ENCODE measurements around the gene HIC1.

Gene HIC1

GRCh38 chr17:2060681-2061440 is 6.0 kb downstream of the HIC1 start:
- no peak for DNase-seq

- DNase-seq = no peak
These were observed 6.6 kb downstream of the HIC1 start for GRCh38 chr17:2061441-2061958.

- DNase-seq = no peak
These were observed 7.8 kb downstream of the HIC1 start for GRCh38 chr17:2062571-2063183.

- peak in 1 of 2 experiments; percentile 61 for DNase-seq
These were observed 8.6 kb downstream of the HIC1 start for GRCh38 chr17:2063261-2064146.

- DNase-seq = no peak
These were observed 9.2 kb downstream of the HIC1 start for GRCh38 chr17:2064147-2064489.

- no peak for DNase-seq
These were observed 9.6 kb downstream of the HIC1 start for GRCh38 chr17:2064520-2064971.

- DNase-seq = peak in 1 of 2 experiments; percentile 35
These were observed 10.3 kb downstream of the HIC1 start for GRCh38 chr17:2064980-2065785.

- DNase-seq = no peak
These were observed 11.1 kb downstream of the HIC1 start for GRCh38 chr17:2065949-2066400.

GRCh38 chr17:2067048-2067561 is 12.2 kb downstream of the HIC1 start:
- DNase-seq = no peak

- DNase-seq = no peak
These were observed 12.7 kb downstream of the HIC1 start for GRCh38 chr17:2067608-2068024.

- DNase-seq = no peak
These were observed 13.2 kb downstream of the HIC1 start for GRCh38 chr17:2068031-2068518.

- peak; percentile 38 to 51 for DNase-seq
These were observed 13.7 kb downstream of the HIC1 start for GRCh38 chr17:2068519-2069051.

GRCh38 chr17:2070241-2071023 is 15.5 kb downstream of the HIC1 start:
- no peak for DNase-seq

- no peak for DNase-seq
These were observed 16.1 kb downstream of the HIC1 start for GRCh38 chr17:2071024-2071385.

- no peak for DNase-seq
These were observed 16.8 kb downstream of the HIC1 start for GRCh38 chr17:2071455-2072281.

GRCh38 chr17:2074919-2075318 is 20.0 kb downstream of the HIC1 start:
- no peak for DNase-seq

GRCh38 chr17:2075336-2076086 is 20.6 kb downstream of the HIC1 start:
- no peak for DNase-seq

GRCh38 chr17:2076087-2076984 is 21.4 kb downstream of the HIC1 start:
- no peak for DNase-seq

Measured in NCI-H526 (cell line).